PC-9 (cell line): ENCODE results near the gene DGKZ. TPM values are rescaled to one million over a fixed set of nuclear protein-coding genes. Genes with fewer than 3 reads are reported as not detected.

Source experiments
- BruUV-seq: library from RNA; stranded (reverse); fragments of 400-500 nt; replicated peaks from 2 replicates; lab custom pipeline; 2021; lab: Mats Ljungman, UMichigan
- CTCF ChIA-PET: fragments of 300-600 bp; sonication (Branson Sonifier 250); formaldehyde crosslinking; loops from one replicate; lab custom pipeline; 2022; ENCODE audit warnings: antibody characterized with exemption; lab: Charles Lee
- POLR2A ChIA-PET: fragments of 300-600 bp; sonication (Branson Sonifier 250); formaldehyde crosslinking; loops from one replicate; lab custom pipeline; 2022; ENCODE audit warnings: antibody characterized with exemption; ENCODE audit not compliant: unreplicated experiment; lab: Charles Lee
- DNase-seq, 2 experiments: peaks; one replicate each; pipeline versions ENCODE4 v3.0.0 to v3.0.0-alpha.2; 2015 to 2022; ENCODE audit warnings: mixed read lengths in 1 of 2
- H2AFZ ChIP-seq: fragments of 200-600 bp; sonication (generic); 2 replicates; pipeline ENCODE4 v1.8.1; 2017; ENCODE audit warnings: antibody characterized with exemption
- H3F3A ChIP-seq: fragments of 200-600 bp; sonication (generic); 2 replicates; pipeline ENCODE4 v1.8.1; 2017; ENCODE audit warnings: antibody characterized with exemption, mild to moderate bottlenecking, low read depth; ENCODE audit not compliant: insufficient read depth
- H3K27ac ChIP-seq: fragments of 200-600 bp; sonication (generic); 2 replicates; pipeline ENCODE4 v1.6.1; 2016; ENCODE audit warnings: mixed run types
- H3K27me3 ChIP-seq: fragments of 200-600 bp; sonication (generic); 2 replicates; pipeline ENCODE4 v1.6.1; 2016; ENCODE audit warnings: low read depth, mixed run types; ENCODE audit not compliant: insufficient read depth
- H3K36me3 ChIP-seq: fragments of 200-600 bp; sonication (generic); 2 replicates; pipeline ENCODE4 v1.6.1; 2016; ENCODE audit warnings: low read depth, mixed run types
- H3K4me1 ChIP-seq: fragments of 200-600 bp; sonication (generic); replicated peaks from 2 replicates; pipeline ENCODE4 v1.6.1; 2016; ENCODE audit warnings: mixed run types; ENCODE audit not compliant: insufficient read depth
- H3K4me2 ChIP-seq: fragments of 200-600 bp; sonication (generic); 2 replicates; pipeline ENCODE4 v1.6.1; 2017; ENCODE audit warnings: mixed run types
- H3K4me3 ChIP-seq: fragments of 200-600 bp; sonication (generic); 2 replicates; pipeline ENCODE4 v1.6.1; 2016; ENCODE audit warnings: mixed run types
- H3K79me2 ChIP-seq: fragments of 200-600 bp; sonication (generic); 2 replicates; pipeline ENCODE4 v1.6.1; 2017; ENCODE audit warnings: low read depth, mixed run types
- H3K9me2 ChIP-seq: fragments of 200-600 bp; sonication (generic); 2 replicates; pipeline ENCODE4 v1.8.1; 2017; ENCODE audit warnings: mild to moderate bottlenecking; ENCODE audit not compliant: insufficient read depth
- H3K9me3 ChIP-seq: fragments of 200-600 bp; sonication (generic); 2 replicates; pipeline ENCODE4 v1.8.1; 2016; ENCODE audit warnings: low read depth; ENCODE audit not compliant: insufficient read depth
- H4K20me1 ChIP-seq: fragments of 200-600 bp; sonication (generic); 2 replicates; pipeline ENCODE4 v1.8.1; 2017; ENCODE audit not compliant: insufficient read depth
- EZH2 ChIP-seq: fragments of 200-600 bp; sonication (generic); IDR thresholded peaks from 2 replicates; pipeline ENCODE4 v1.8.0; 2017; ENCODE audit warnings: antibody characterized with exemption, low read depth
- intact Hi-C: fragments of 100-400 bp; cut with micrococcal nuclease; formaldehyde crosslinking; loops from one replicate; pipeline ENCODE4 v1.10.0; 2022; ENCODE audit not compliant: unreplicated experiment
- total RNA-seq: library from RNA; stranded (reverse); gene quantifications from 2 replicates; pipeline ENCODE4 v1.2.3, GENCODE V29; 2021
- TF ChIP-seq, protein P1 (sequence below): fragments of 200-600 bp; sonication (generic); conservative IDR thresholded peaks from 2 replicates; pipeline ENCODE4 v1.6.1; 2017; ENCODE audit warnings: mixed run types, antibody characterized with exemption, mild to moderate bottlenecking, moderate library complexity

Gene DGKZ
- total RNA-seq, 1 experiment from 2014 or later = 49.3 TPM

- POLR2A ChIA-PET = no interaction called here
- TF ChIP-seq, protein P1, sequence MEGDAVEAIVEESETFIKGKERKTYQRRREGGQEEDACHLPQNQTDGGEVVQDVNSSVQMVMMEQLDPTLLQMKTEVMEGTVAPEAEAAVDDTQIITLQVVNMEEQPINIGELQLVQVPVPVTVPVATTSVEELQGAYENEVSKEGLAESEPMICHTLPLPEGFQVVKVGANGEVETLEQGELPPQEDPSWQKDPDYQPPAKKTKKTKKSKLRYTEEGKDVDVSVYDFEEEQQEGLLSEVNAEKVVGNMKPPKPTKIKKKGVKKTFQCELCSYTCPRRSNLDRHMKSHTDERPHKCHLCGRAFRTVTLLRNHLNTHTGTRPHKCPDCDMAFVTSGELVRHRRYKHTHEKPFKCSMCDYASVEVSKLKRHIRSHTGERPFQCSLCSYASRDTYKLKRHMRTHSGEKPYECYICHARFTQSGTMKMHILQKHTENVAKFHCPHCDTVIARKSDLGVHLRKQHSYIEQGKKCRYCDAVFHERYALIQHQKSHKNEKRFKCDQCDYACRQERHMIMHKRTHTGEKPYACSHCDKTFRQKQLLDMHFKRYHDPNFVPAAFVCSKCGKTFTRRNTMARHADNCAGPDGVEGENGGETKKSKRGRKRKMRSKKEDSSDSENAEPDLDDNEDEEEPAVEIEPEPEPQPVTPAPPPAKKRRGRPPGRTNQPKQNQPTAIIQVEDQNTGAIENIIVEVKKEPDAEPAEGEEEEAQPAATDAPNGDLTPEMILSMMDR = no peak
- no peak for TF ChIP-seq EZH2
- no TSS peak for BruUV-seq
These were observed 46.5 kb downstream of the DGKZ start for GRCh38 chr11:46393759-46394158.

DNA sequence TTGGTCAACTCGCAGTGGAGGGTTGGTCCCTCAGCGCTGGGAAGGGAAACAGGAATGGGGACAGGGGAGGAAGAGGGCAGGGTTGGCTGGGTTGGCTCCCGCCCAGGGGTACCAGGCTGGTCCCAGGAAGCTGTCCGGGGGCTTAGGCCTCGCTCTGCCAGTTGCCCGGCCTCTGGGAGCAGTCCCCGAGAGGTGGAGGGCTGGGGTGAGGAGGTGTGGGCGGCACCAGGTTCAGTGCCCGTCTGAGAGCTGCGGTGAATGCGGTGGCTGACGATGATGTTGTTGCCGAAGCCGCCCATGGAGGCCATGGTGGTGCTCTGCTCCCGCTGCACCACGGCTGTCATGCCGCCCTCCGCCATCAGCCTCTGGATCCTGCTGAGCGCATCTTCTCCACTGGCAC is 50.3 kb downstream of the DGKZ start:
- Histone ChIP-seq H3K9me2 (no peaks in the 10 kb centered on the region), H3K9me3 (no peaks in the 10 kb centered on the region), H3K4me1 (no peaks in the 10 kb centered on the region), H3K4me2 (no peak overlapping the region), H3K79me2 (no peaks in the 10 kb centered on the region), H4K20me1 (peaks cover 22% of the 10 kb centered on the region), H3K27me3 (no peaks in the 10 kb centered on the region), H3K27ac (no peak overlapping the region), H2AFZ (no peak overlapping the region), H3K36me3 (no peaks in the 10 kb centered on the region), H3F3A (peaks cover 5% of the 10 kb centered on the region), H3K4me3 (no peak overlapping the region)
- DNase-seq = no peak
- intact Hi-C loops = no loop called here
- POLR2A ChIA-PET = no interaction called here
- TF ChIP-seq, protein P1 = no peak
- TF ChIP-seq EZH2 = no peak
- CTCF ChIA-PET = no interaction called here
- BruUV-seq = no TSS peak

More at GRCh38 chr11:46393759-46394158, 46.5 kb downstream of the DGKZ start:
- CTCF ChIA-PET = no interaction called here
- Histone ChIP-seq H2AFZ (no peak overlapping the region), H3K4me2 (no peak overlapping the region), H3K79me2 (no peaks in the 10 kb centered on the region), H3K27me3 (peaks cover 18% of the 10 kb centered on the region), H3K4me1 (0 out of 2 replicates have a peak, but pooled peaks cover 4% of the 10 kb centered on the region), H3K36me3 (no peaks in the 10 kb centered on the region), H3K9me2 (no peaks in the 10 kb centered on the region), H3F3A (peaks cover 5% of the 10 kb centered on the region), H4K20me1 (peaks cover 25% of the 10 kb centered on the region), H3K27ac (no peak overlapping the region), H3K4me3 (no peak overlapping the region), H3K9me3 (no peaks in the 10 kb centered on the region)
- DNase-seq = no peak
- intact Hi-C loops = no loop called here

GRCh38 chr11:46402957-46403902 is 56.0 kb downstream of the DGKZ start:
- Histone ChIP-seq H3K4me2 (no peak overlapping the region), H3K36me3 (0 out of 2 replicates have a peak, but pooled peaks cover 8% of the 10 kb centered on the region), H2AFZ (no peak overlapping the region), H4K20me1 (peaks cover 3% of the 10 kb centered on the region), H3F3A (no peaks in the 10 kb centered on the region), H3K9me3 (no peaks in the 10 kb centered on the region), H3K27ac (no peak overlapping the region), H3K4me1 (no peaks in the 10 kb centered on the region), H3K9me2 (no peaks in the 10 kb centered on the region), H3K79me2 (no peaks in the 10 kb centered on the region), H3K4me3 (no peak overlapping the region), H3K27me3 (no peaks in the 10 kb centered on the region)
- BruUV-seq = no TSS peak
- ChIA-PET CTCF (no interaction called here), POLR2A (no interaction called here)
- DNase-seq = no peak
- TF ChIP-seq, protein P1 = no peak
- TF ChIP-seq EZH2 = no peak
- intact Hi-C loops = no loop called here
